GM12878 (cell line): ENCODE data around the gene C19orf12. TPM values are rescaled to one million over a fixed set of nuclear protein-coding genes. Genes with fewer than 3 reads are reported as not detected.

Experiments
- ATAC-seq: fragments of 200-7000 bp; cut with Tn5 transposase; 3 replicates; pipeline ENCODE4 v1.9.1; 2020; ENCODE audit warnings: mild to moderate bottlenecking, moderate library complexity
- BruUV-seq: library from RNA; stranded (reverse); fragments of 400-500 nt; replicated peaks from 2 replicates; lab custom pipeline; 2021; lab: Mats Ljungman, UMichigan
- CTCF ChIA-PET: fragments of 300-600 bp; sonication (Branson Sonifier 250); formaldehyde crosslinking; extraction: SDS; loops from one replicate; lab custom pipeline; 2021; ENCODE audit warnings: inconsistent platforms; lab: Yijun Ruan, JAX
- POLR2A ChIA-PET: fragments of 350-600 bp; formaldehyde crosslinking; extraction: SDS; loops from one replicate; lab custom pipeline; 2021; ENCODE audit warnings: inconsistent platforms; lab: Charles Lee
- RAD21 ChIA-PET: fragments of 300-600 bp; sonication (Branson Sonifier 250); formaldehyde crosslinking; loops from one replicate; lab custom pipeline; 2023; ENCODE audit warnings: antibody characterized with exemption; ENCODE audit not compliant: unreplicated experiment; lab: Charles Lee
- SMC1A ChIA-PET: fragments of 300-600 bp; sonication (Branson Sonifier 250); formaldehyde crosslinking; loops from one replicate; lab custom pipeline; 2023; ENCODE audit not compliant: unreplicated experiment, uncharacterized antibody; lab: Charles Lee
- DNase-seq: peaks from one replicate; pipeline ENCODE4 v3.0.0-alpha.2; 2011; ENCODE audit warnings: low read depth, low spot score
- FAIRE-seq: peaks from 3 replicates; lab custom pipeline; 2011; peaks lifted over from hg19 to GRCh38; lab: Jason Lieb, UNC
- H2AFZ ChIP-seq: 2 replicates; pipeline ENCODE4 v1.6.0; 2011; ENCODE audit warnings: low read depth, low read length, control low read depth; ENCODE audit not compliant: control insufficient read depth
- H3K27ac ChIP-seq: 2 replicates; pipeline ENCODE4 v1.5.1; 2011; ENCODE audit warnings: control low read depth; ENCODE audit not compliant: control insufficient read depth, insufficient read depth
- H3K27me3 ChIP-seq, 2 experiments: replicated peaks in 1 of 2; 2 replicates each; pipeline versions ENCODE4 v1.6.0 to v1.6.1; 2011; ENCODE audit warnings: low read length in 1 of 2; ENCODE audit not compliant: control insufficient read depth in 2 of 2, insufficient read depth in 2 of 2
- H3K36me3 ChIP-seq, 2 experiments: 2 replicates each; pipeline ENCODE4 v1.5.1; 2011; ENCODE audit warnings: low read length in 1 of 2; ENCODE audit not compliant: control insufficient read depth in 2 of 2, insufficient read depth in 2 of 2
- H3K4me1 ChIP-seq: 2 replicates; pipeline ENCODE4 v1.6.1; 2011; ENCODE audit warnings: mild to moderate bottlenecking, low read length, moderate library complexity, mixed read lengths; ENCODE audit not compliant: control insufficient read depth, insufficient read depth
- H3K4me2 ChIP-seq: 2 replicates; pipeline ENCODE4 v1.6.0; 2011; ENCODE audit warnings: control low read depth; ENCODE audit not compliant: control insufficient read depth, insufficient read depth
- H3K4me3 ChIP-seq: fragments of 200-600 bp; sonication (generic); 2 replicates; pipeline ENCODE4 v1.5.1; 2016
- H3K79me2 ChIP-seq: 2 replicates; pipeline ENCODE4 v1.6.0; 2011; ENCODE audit warnings: low read length; ENCODE audit not compliant: control insufficient read depth, insufficient read depth
- H3K9ac ChIP-seq: 2 replicates; pipeline ENCODE4 v1.8.0; 2011; ENCODE audit warnings: low read length, control low read depth, mixed read lengths; ENCODE audit not compliant: control insufficient read depth, insufficient read depth
- H3K9me3 ChIP-seq: replicated peaks from 3 replicates; pipeline ENCODE4 v1.5.1; 2011; ENCODE audit warnings: mild to moderate bottlenecking, low read length; ENCODE audit not compliant: control insufficient read depth, insufficient read depth
- H4K20me1 ChIP-seq: 2 replicates; pipeline ENCODE4 v1.6.0; 2011; ENCODE audit not compliant: control insufficient read depth, insufficient read depth
- ATF2 ChIP-seq: IDR thresholded peaks from 2 replicates; pipeline ENCODE4 v1.6.1; 2012; ENCODE audit warnings: low read length, inconsistent platforms
- EGR1 ChIP-seq, 2 experiments: IDR thresholded peaks; 1 replicate in 1 of 2; 2 replicates in 1 of 2; pipeline ENCODE4 v1.6.1; 2011 to 2012; ENCODE audit warnings: low read depth in 2 of 2, low read length in 2 of 2, borderline replicate concordance in 1 of 2, mild to moderate bottlenecking in 1 of 2, moderate library complexity in 1 of 2
- KDM1A ChIP-seq: fragments of 200-600 bp; sonication (generic); IDR thresholded peaks from 2 replicates; pipeline ENCODE4 v1.6.1; 2016; ENCODE audit warnings: borderline replicate concordance
- NR2C1 ChIP-seq: fragments of 450-650 bp; IDR thresholded peaks from 2 replicates; pipeline ENCODE4 v1.6.1; 2017; ENCODE audit warnings: antibody characterized with exemption, mild to moderate bottlenecking, moderate library complexity
- PML ChIP-seq: IDR thresholded peaks from 2 replicates; pipeline ENCODE4 v1.6.1; 2012; ENCODE audit warnings: low read length, inconsistent platforms
- POLR2AphosphoS5 ChIP-seq: IDR thresholded peaks from 2 replicates; pipeline ENCODE4 v1.6.1; 2011; ENCODE audit warnings: mild to moderate bottlenecking, low read length, inconsistent platforms
- RFX5 ChIP-seq: IDR thresholded peaks from 2 replicates; pipeline ENCODE4 v1.6.1; 2011; ENCODE audit warnings: low read depth, low read length, improper control_type of control experiment
- SIN3A ChIP-seq: IDR thresholded peaks from 2 replicates; pipeline ENCODE4 v1.6.1; 2012; ENCODE audit warnings: low read depth, low read length, improper control_type of control experiment
- WRNIP1 ChIP-seq: IDR thresholded peaks from 2 replicates; pipeline ENCODE4 v1.6.1; 2011; ENCODE audit warnings: low read depth, low read length, improper control_type of control experiment, borderline replicate concordance
- WGBS: methylation state at CpG from one replicate; pipeline ENCODE4 v1.1.6; 2016; ENCODE audit warnings: low lambda C conversion rate; ENCODE audit not compliant: insufficient replicate concordance, insufficient coverage; ENCODE audit errors: missing lambda C conversion rate; 5-methylcytosine and 5-hydroxymethylcytosine counted together
- in situ Hi-C: fragments of 300-500 bp; cut with MboI; formaldehyde crosslinking; loops from 9 replicates; pipeline ENCODE4 v1.14.3; 2018; ENCODE audit warnings: mixed read lengths
- intact Hi-C: fragments of 100-400 bp; cut with micrococcal nuclease; formaldehyde crosslinking; loops from one replicate; pipeline ENCODE4 v1.14.2; 2022; ENCODE audit not compliant: unreplicated experiment
- polyA plus RNA-seq, 11 experiments: library from polyadenylated mRNA; depleted of rRNA in 4 of 11; unstranded in 6 of 11; stranded (reverse) in 5 of 11; fragments of >200 nt; fragmentation: Nextera tagmentation in 4 of 11; fragmentation: Illumina TruSeq in 1 of 11; extraction: Ambion mirVana in 4 of 11; extraction: Trizol in 1 of 11; gene quantifications; 1 replicate in 1 of 11; 2 replicates in 10 of 11; pipeline versions ENCODE4 v1.2.1 to v1.2.3, GENCODE V29; 2011 to 2016; ENCODE audit warnings: inconsistent platforms in 2 of 11, missing spikeins in 2 of 11, low read depth in 1 of 11
- total RNA-seq, 4 experiments: library from RNA; depleted of rRNA in 3 of 4; stranded (reverse); fragments of >200 nt in 3 of 4; fragmentation: Illumina TruSeq in 1 of 4; extraction: Trizol in 1 of 4; gene quantifications; 2 replicates each; pipeline versions ENCODE4 v1.2.1 to v1.2.3, GENCODE V29; 2013 to 2021
- TF ChIP-seq, protein P1 (sequence below): IDR thresholded peaks from 2 replicates; pipeline ENCODE4 v1.6.1; 2011; ENCODE audit warnings: borderline replicate concordance, low read depth, mild to moderate bottlenecking, moderate library complexity, low read length; ENCODE audit not compliant: insufficient read depth, poor library complexity, severe bottlenecking
- TF ChIP-seq, protein P2 (sequence below): fragments of 450-650 bp; IDR thresholded peaks from 2 replicates; pipeline ENCODE4 v1.6.1; 2017; ENCODE audit warnings: low read depth, mild to moderate bottlenecking, moderate library complexity

The C19orf12 gene
- total and polyA plus RNA-seq, 10 of the 15 experiments (the other 5 are each of a cell fraction or from before 2014, with no cell fraction given): 2.3 to 23.5 (median 20.3) TPM

GRCh38 chr19:29714953-29715700 lies at the start of gene C19orf12 (continued):
- TF ChIP-seq, protein P1, sequence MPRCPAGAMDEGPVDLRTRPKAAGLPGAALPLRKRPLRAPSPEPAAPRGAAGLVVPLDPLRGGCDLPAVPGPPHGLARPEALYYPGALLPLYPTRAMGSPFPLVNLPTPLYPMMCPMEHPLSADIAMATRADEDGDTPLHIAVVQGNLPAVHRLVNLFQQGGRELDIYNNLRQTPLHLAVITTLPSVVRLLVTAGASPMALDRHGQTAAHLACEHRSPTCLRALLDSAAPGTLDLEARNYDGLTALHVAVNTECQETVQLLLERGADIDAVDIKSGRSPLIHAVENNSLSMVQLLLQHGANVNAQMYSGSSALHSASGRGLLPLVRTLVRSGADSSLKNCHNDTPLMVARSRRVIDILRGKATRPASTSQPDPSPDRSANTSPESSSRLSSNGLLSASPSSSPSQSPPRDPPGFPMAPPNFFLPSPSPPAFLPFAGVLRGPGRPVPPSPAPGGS: peak; percentile 9
- TF ChIP-seq NR2C1: peak; percentile 16; the same call in 1 of the 2 replicates
- TF ChIP-seq SIN3A: peak; percentile 60; the same call in 1 of the 2 replicates
- peak; percentile 59; the same call in 1 of the 2 replicates for TF ChIP-seq POLR2AphosphoS5
- peak in 1 of 2 experiments; percentile 75; a peak in 2 of 3 replicates for TF ChIP-seq EGR1 (IDR thresholded peaks at IDR 0.05; ENCODE audit: borderline replicate concordance in 1 of 2, low read depth in 2 of 2, low read length in 2 of 2)
- peak; percentile 71; the same call in 1 of the 2 replicates for TF ChIP-seq PML

GRCh38 chr19:29764361-29764760 lies 49.3 kb upstream of the C19orf12 start:
- ATAC-seq (no peak), DNase-seq (no peak), FAIRE-seq (no peak)
- ChIA-PET RAD21 (no interaction called here), CTCF (no interaction called here), POLR2A (no interaction called here), SMC1A (no interaction called here)
- in situ Hi-C loops: no loop called here
- H3K4me3 ChIP-seq: no peak overlapping the region
- H4K20me1 ChIP-seq: no peaks in the 10 kb centered on the region
- H3K4me2 ChIP-seq: no peak overlapping the region
- H3K36me3 ChIP-seq: no peaks in the 10 kb centered on the region
- intact Hi-C loops: loop anchor here (5.0 kb wide), 1 partner anchor 48 kb away; the partner anchor contains the start of gene CCNE1
- H3K79me2 ChIP-seq: no peaks in the 10 kb centered on the region
- no peak overlapping the region for H3K9ac ChIP-seq
- no peaks in the 10 kb centered on the region for H3K4me1 ChIP-seq
- 8% methylated on average over 8 of the region's 8 CpGs for WGBS
- TF ChIP-seq WRNIP1 (no peak), RFX5 (peak; percentile 65), KDM1A (no peak), ATF2 (no peak)
- TF ChIP-seq, protein P2, sequence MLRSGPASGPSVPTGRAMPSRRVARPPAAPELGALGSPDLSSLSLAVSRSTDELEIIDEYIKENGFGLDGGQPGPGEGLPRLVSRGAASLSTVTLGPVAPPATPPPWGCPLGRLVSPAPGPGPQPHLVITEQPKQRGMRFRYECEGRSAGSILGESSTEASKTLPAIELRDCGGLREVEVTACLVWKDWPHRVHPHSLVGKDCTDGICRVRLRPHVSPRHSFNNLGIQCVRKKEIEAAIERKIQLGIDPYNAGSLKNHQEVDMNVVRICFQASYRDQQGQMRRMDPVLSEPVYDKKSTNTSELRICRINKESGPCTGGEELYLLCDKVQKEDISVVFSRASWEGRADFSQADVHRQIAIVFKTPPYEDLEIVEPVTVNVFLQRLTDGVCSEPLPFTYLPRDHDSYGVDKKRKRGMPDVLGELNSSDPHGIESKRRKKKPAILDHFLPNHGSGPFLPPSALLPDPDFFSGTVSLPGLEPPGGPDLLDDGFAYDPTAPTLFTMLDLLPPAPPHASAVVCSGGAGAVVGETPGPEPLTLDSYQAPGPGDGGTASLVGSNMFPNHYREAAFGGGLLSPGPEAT: no peak
- H3K9me3 ChIP-seq: no peaks in the 10 kb centered on the region
- BruUV-seq: no TSS peak
- no peak overlapping the region for H3K27ac ChIP-seq
- H3K27me3 ChIP-seq: no peaks in the 10 kb centered on the region
- no peak overlapping the region for H2AFZ ChIP-seq
